Raji (cell line): Measurements from ENCODE around the gene ACTC1.

Source experiments
- POLR2A ChIP-seq: IDR thresholded peaks from 2 replicates; pipeline ENCODE4 v1.6.1; 2011; ENCODE audit warnings: low read depth, low read length, control low read depth; ENCODE audit not compliant: insufficient read depth

The ACTC1 gene

GRCh38 chr15:34804776-34805175, 9.4 kb upstream of the ACTC1 start:
- no peak for TF ChIP-seq POLR2A

GRCh38 chr15:34804113-34804512, 8.8 kb upstream of the ACTC1 start:
- no peak for TF ChIP-seq POLR2A

- no peak for TF ChIP-seq POLR2A
These were observed 7.7 kb upstream of the ACTC1 start for GRCh38 chr15:34802803-34803750.

- TF ChIP-seq POLR2A: no peak
These were observed 7.0 kb upstream of the ACTC1 start for GRCh38 chr15:34802371-34802770.

GRCh38 chr15:34799149-34800101, 4.1 kb upstream of the ACTC1 start:
- TF ChIP-seq POLR2A: no peak

GRCh38 chr15:34796847-34797435, 1.6 kb upstream of the ACTC1 start:
- no peak for TF ChIP-seq POLR2A

- no peak for TF ChIP-seq POLR2A
These were observed 651 bp downstream of the ACTC1 start for GRCh38 chr15:34794590-34795206.

- TF ChIP-seq POLR2A: no peak
These were observed 1.4 kb downstream of the ACTC1 start for GRCh38 chr15:34793901-34794300.

GRCh38 chr15:34793071-34793470, 2.3 kb downstream of the ACTC1 start:
- TF ChIP-seq POLR2A: no peak

- TF ChIP-seq POLR2A: no peak
These were observed 3.6 kb downstream of the ACTC1 start for GRCh38 chr15:34791701-34792100.

GRCh38 chr15:34790121-34790520, 5.2 kb downstream of the ACTC1 start:
- no peak for TF ChIP-seq POLR2A

GRCh38 chr15:34789326-34789725, 6.0 kb downstream of the ACTC1 start:
- TF ChIP-seq POLR2A: no peak

GRCh38 chr15:34786206-34786605, 9.1 kb downstream of the ACTC1 start:
- no peak for TF ChIP-seq POLR2A

GRCh38 chr15:34783991-34784390, 11.4 kb downstream of the ACTC1 start:
- no peak for TF ChIP-seq POLR2A

GRCh38 chr15:34783431-34783830, 11.9 kb downstream of the ACTC1 start:
- TF ChIP-seq POLR2A: no peak
